MM.1S (cell line): ENCODE results near the gene NXF1.

Experiments used
- EZH2 ChIP-seq: fragments of 300-600 bp; sonication (generic); optimal IDR thresholded peaks from 2 replicates; pipeline ENCODE3; 2017; ENCODE audit warnings: low read depth, mild to moderate bottlenecking, antibody characterized with exemption, low read length, mixed read lengths
- EZH2phosphoT487 ChIP-seq: fragments of 300-600 bp; sonication (generic); IDR thresholded peaks from 2 replicates; pipeline ENCODE4 v1.6.1; 2018; ENCODE audit warnings: antibody characterized with exemption, low read length

- TF ChIP-seq EZH2 (no peak), EZH2phosphoT487 (no peak)
Measured at GRCh38 chr11:62799486-62799885, 5.8 kb downstream of the NXF1 start.
